ENCODE results near the gene APOA4.
"Not testable (repeated sequence)": the region's sequence is repeated elsewhere in the genome, so short reads cannot be mapped to it uniquely, and the experiment has no call there.

The APOA4 gene

GRCh38 chr11:116847612-116848011, 24.5 kb upstream of the APOA4 start:
- DNase-seq = no peak

GRCh38 chr11:116844722-116845121, 21.6 kb upstream of the APOA4 start:
- DNase-seq = no peak

- no peak for DNase-seq
Measured at GRCh38 chr11:116843661-116844060, 20.6 kb upstream of the APOA4 start.

GRCh38 chr11:116842909-116843308, 19.8 kb upstream of the APOA4 start:
- DNase-seq = no peak

GRCh38 chr11:116842117-116842516, 19.0 kb upstream of the APOA4 start:
- DNase-seq = no peak

- no peak for DNase-seq
Measured at GRCh38 chr11:116840746-116841296, 17.7 kb upstream of the APOA4 start.

GRCh38 chr11:116840224-116840745, 17.2 kb upstream of the APOA4 start:
- no peak for DNase-seq

GRCh38 chr11:116838321-116839084, 15.4 kb upstream of the APOA4 start:
- DNase-seq = no peak

GRCh38 chr11:116837231-116838091, 14.4 kb upstream of the APOA4 start, which contains the start of gene APOA1:
APOA1 (minus strand) TSS chr11:116837622; CDS start chr11:116837387, 235 bp downstream.
- DNase-seq = no peak

- no peak for DNase-seq
Measured at GRCh38 chr11:116836632-116836991, 13.5 kb upstream of the APOA4 start.

GRCh38 chr11:116835791-116836631, 12.9 kb upstream of the APOA4 start:
- peak; percentile 13 for DNase-seq

- DNase-seq = no peak
Measured at GRCh38 chr11:116835042-116835772, 12.1 kb upstream of the APOA4 start.

GRCh38 chr11:116834535-116835041, 11.5 kb upstream of the APOA4 start:
- DNase-seq = not testable (repeated sequence)

GRCh38 chr11:116833816-116834534, 10.9 kb upstream of the APOA4 start:
- no peak for DNase-seq

GRCh38 chr11:116833491-116833815, 10.3 kb upstream of the APOA4 start:
- no peak for DNase-seq

- no peak for DNase-seq
Measured at GRCh38 chr11:116832350-116833290, 9.5 kb upstream of the APOA4 start.

GRCh38 chr11:116831790-116832349, 8.8 kb upstream of the APOA4 start:
- no peak for DNase-seq

- no peak for DNase-seq
Measured at GRCh38 chr11:116830184-116830912, 7.2 kb upstream of the APOA4 start.
